GM12878 (cell line): ENCODE data around the gene BDH2.

Source experiments
- ATF7 ChIP-seq: fragments of 450-650 bp; IDR thresholded peaks from 2 replicates; pipeline ENCODE4 v1.6.1; 2016; ENCODE audit warnings: low read depth, mild to moderate bottlenecking
- CEBPB ChIP-seq, 2 experiments: fragments of 150-350 bp in 1 of 2; IDR thresholded peaks; 2 replicates each; pipeline ENCODE4 v1.6.1; 2012 to 2014; ENCODE audit warnings: low read depth in 2 of 2, low read length in 2 of 2, borderline replicate concordance in 1 of 2, inconsistent platforms in 1 of 2
- CHD1 ChIP-seq: IDR thresholded peaks from 2 replicates; pipeline ENCODE4 v1.6.1; 2012; ENCODE audit warnings: low read depth, low read length, improper control_type of control experiment
- EP300 ChIP-seq, 2 experiments: fragments of 150-350 bp in 1 of 2; IDR thresholded peaks; 2 replicates each; pipeline ENCODE4 v1.6.1; 2011 to 2012; ENCODE audit warnings: low read depth in 2 of 2, low read length in 2 of 2, borderline replicate concordance in 1 of 2, improper control_type of control experiment in 1 of 2, inconsistent platforms in 1 of 2; ENCODE audit not compliant: control insufficient read depth in 1 of 2
- FOXM1 ChIP-seq: IDR thresholded peaks from 2 replicates; pipeline ENCODE4 v1.6.1; 2012; ENCODE audit warnings: low read depth, mild to moderate bottlenecking, inconsistent platforms, low read length, moderate library complexity
- MAX ChIP-seq: IDR thresholded peaks from 2 replicates; pipeline ENCODE4 v1.6.1; 2012; ENCODE audit warnings: low read depth, low read length, improper control_type of control experiment
- MTA2 ChIP-seq: fragments of 450-650 bp; IDR thresholded peaks from 2 replicates; pipeline ENCODE4 v1.6.1; 2016; ENCODE audit warnings: low read depth, mild to moderate bottlenecking, moderate library complexity
- MYB ChIP-seq: fragments of 150-350 bp; IDR thresholded peaks from 2 replicates; pipeline ENCODE4 v1.6.1; 2014; ENCODE audit warnings: mild to moderate bottlenecking, low read depth, low read length, borderline replicate concordance
- NFYB ChIP-seq: IDR thresholded peaks from 2 replicates; pipeline ENCODE4 v1.6.1; 2011; ENCODE audit warnings: low read depth, mild to moderate bottlenecking, low read length, improper control_type of control experiment, moderate library complexity; ENCODE audit not compliant: insufficient read depth
- POLR2AphosphoS5 ChIP-seq: IDR thresholded peaks from 2 replicates; pipeline ENCODE4 v1.6.1; 2011; ENCODE audit warnings: mild to moderate bottlenecking, low read length, inconsistent platforms
- RAD21 ChIP-seq: IDR thresholded peaks from 2 replicates; pipeline ENCODE4 v1.6.1; 2011; ENCODE audit warnings: mild to moderate bottlenecking, low read depth, low read length, moderate library complexity; ENCODE audit not compliant: insufficient read depth
- TCF3 ChIP-seq: IDR thresholded peaks from 2 replicates; pipeline ENCODE4 v1.6.1; 2012; ENCODE audit warnings: low read depth, mild to moderate bottlenecking, low read length, borderline replicate concordance; ENCODE audit not compliant: insufficient read depth
- TF ChIP-seq, protein P1 (sequence below), 3 experiments: IDR thresholded peaks in 2 of 3; conservative IDR thresholded peaks in 1 of 3; 2 replicates each; pipeline ENCODE4 v1.5.1; 2011; ENCODE audit warnings: low read depth in 3 of 3, low read length in 3 of 3, mild to moderate bottlenecking in 3 of 3, control low read depth in 2 of 3, moderate library complexity in 2 of 3, inconsistent platforms in 1 of 3, mixed read lengths in 1 of 3; ENCODE audit not compliant: control insufficient read depth in 2 of 3, insufficient read depth in 1 of 3; ENCODE audit errors: extremely low read depth in 1 of 3

DNA sequence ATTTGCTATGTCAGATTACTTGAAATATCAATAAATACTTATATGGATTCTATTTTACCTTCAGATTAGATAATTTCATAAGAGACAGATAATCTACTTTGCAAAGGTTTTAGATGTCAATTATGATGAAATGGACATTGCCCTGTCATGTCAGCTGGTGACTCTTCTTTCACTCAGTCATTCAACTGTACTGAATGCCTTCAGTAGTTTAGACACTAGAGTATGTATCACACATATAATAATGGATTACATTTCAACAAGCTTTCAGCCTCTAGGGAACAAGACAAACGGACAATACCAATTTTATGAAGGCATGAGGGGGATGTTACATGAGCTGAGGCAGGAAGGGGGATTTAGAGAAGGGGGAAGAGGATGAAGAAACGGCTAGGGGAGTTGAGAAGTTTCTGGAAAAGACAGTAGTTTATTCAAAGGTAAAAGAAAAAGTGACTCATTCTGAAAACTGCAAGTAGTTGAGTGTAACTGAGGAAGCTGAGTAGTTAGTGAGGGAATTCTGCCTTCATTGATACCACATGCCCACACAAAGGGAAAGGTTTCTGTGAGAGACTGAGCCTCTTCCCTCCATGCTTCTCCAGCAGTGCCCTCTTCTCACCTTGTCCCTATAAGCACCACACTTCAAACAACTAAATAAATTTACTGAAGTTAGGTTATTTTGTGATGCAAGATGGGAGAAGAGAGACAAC, 48.7 kb downstream of the BDH2 start:
- TF ChIP-seq ATF7: no peak
- TF ChIP-seq EP300 (IDR thresholded peaks at IDR 0.05; ENCODE audit: borderline replicate concordance in 1 of 2, control insufficient read depth in 1 of 2, low read depth in 2 of 2, low read length in 2 of 2): no peak
- TF ChIP-seq MTA2: no peak
- no peak for TF ChIP-seq CHD1
- TF ChIP-seq, protein P1, sequence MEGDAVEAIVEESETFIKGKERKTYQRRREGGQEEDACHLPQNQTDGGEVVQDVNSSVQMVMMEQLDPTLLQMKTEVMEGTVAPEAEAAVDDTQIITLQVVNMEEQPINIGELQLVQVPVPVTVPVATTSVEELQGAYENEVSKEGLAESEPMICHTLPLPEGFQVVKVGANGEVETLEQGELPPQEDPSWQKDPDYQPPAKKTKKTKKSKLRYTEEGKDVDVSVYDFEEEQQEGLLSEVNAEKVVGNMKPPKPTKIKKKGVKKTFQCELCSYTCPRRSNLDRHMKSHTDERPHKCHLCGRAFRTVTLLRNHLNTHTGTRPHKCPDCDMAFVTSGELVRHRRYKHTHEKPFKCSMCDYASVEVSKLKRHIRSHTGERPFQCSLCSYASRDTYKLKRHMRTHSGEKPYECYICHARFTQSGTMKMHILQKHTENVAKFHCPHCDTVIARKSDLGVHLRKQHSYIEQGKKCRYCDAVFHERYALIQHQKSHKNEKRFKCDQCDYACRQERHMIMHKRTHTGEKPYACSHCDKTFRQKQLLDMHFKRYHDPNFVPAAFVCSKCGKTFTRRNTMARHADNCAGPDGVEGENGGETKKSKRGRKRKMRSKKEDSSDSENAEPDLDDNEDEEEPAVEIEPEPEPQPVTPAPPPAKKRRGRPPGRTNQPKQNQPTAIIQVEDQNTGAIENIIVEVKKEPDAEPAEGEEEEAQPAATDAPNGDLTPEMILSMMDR (IDR thresholded peaks at IDR 0.05 in 2 of 3, conservative IDR thresholded peaks at IDR 0.05 in 1 of 3; ENCODE audit: control insufficient read depth in 2 of 3, extremely low read depth in 1 of 3, insufficient read depth in 1 of 3, low read depth in 3 of 3, low read length in 3 of 3): no peak
- TF ChIP-seq MAX: no peak
- TF ChIP-seq CEBPB (IDR thresholded peaks at IDR 0.05; ENCODE audit: borderline replicate concordance in 1 of 2, low read depth in 2 of 2, low read length in 2 of 2): no peak
- no peak for TF ChIP-seq RAD21
- no peak for TF ChIP-seq TCF3
- no peak for TF ChIP-seq MYB
- TF ChIP-seq FOXM1: no peak
- no peak for TF ChIP-seq NFYB
- no peak for TF ChIP-seq POLR2AphosphoS5
